MM.1S (cell line): Measurements from ENCODE around the gene TMED10.

Experiments
- DNase-seq: peaks from one replicate; pipeline ENCODE4 v3.0.0-alpha.2; 2015
- H2AFZ ChIP-seq: fragments of 300-600 bp; sonication (generic); 2 replicates; pipeline ENCODE4 v1.6.0; 2016; ENCODE audit warnings: antibody characterized with exemption, low read length
- H3F3A ChIP-seq: fragments of 300-600 bp; sonication (generic); 2 replicates; pipeline ENCODE4 v1.6.1; 2016; ENCODE audit warnings: mild to moderate bottlenecking, antibody characterized with exemption, low read length, moderate library complexity, mixed read lengths; ENCODE audit not compliant: insufficient read depth
- H3K27ac ChIP-seq: fragments of 300-600 bp; sonication (generic); 2 replicates; pipeline ENCODE4 v1.5.1; 2016; ENCODE audit warnings: mild to moderate bottlenecking, low read length
- H3K27me3 ChIP-seq: fragments of 300-600 bp; sonication (generic); replicated peaks from 2 replicates; pipeline ENCODE4 v1.6.0; 2016; ENCODE audit warnings: low read length; ENCODE audit not compliant: insufficient read depth
- H3K36me3 ChIP-seq: fragments of 300-600 bp; sonication (generic); replicated peaks from 2 replicates; pipeline ENCODE4 v1.6.1; 2016; ENCODE audit warnings: mild to moderate bottlenecking, low read length, mixed read lengths; ENCODE audit not compliant: insufficient read depth
- H3K4me1 ChIP-seq: fragments of 300-600 bp; sonication (generic); 2 replicates; pipeline ENCODE4 v1.6.1; 2016; ENCODE audit warnings: low read length, mixed read lengths
- H3K4me2 ChIP-seq: fragments of 300-600 bp; sonication (generic); 2 replicates; pipeline ENCODE4 v1.6.0; 2016; ENCODE audit warnings: low read depth, low read length
- H3K4me3 ChIP-seq: fragments of 300-600 bp; sonication (generic); 2 replicates; pipeline ENCODE4 v1.5.1; 2016; ENCODE audit warnings: low read length, mixed read lengths
- H3K79me2 ChIP-seq: fragments of 300-600 bp; sonication (generic); 2 replicates; pipeline ENCODE4 v1.6.1; 2016; ENCODE audit warnings: mixed run types, low read length, mixed read lengths
- H3K9ac ChIP-seq: fragments of 300-600 bp; sonication (generic); 2 replicates; pipeline ENCODE4 v1.6.1; 2016; ENCODE audit warnings: low read length, mixed read lengths
- H3K9me2 ChIP-seq: fragments of 300-600 bp; sonication (generic); replicated peaks from 2 replicates; pipeline ENCODE4 v1.6.1; 2016; ENCODE audit warnings: mild to moderate bottlenecking, low read length, mixed read lengths; ENCODE audit not compliant: insufficient read depth
- H3K9me3 ChIP-seq: fragments of 300-600 bp; sonication (generic); replicated peaks from 2 replicates; pipeline ENCODE4 v1.6.1; 2016; ENCODE audit warnings: mild to moderate bottlenecking, low read length, mixed read lengths; ENCODE audit not compliant: insufficient read depth
- H4K20me1 ChIP-seq: fragments of 300-600 bp; sonication (generic); 2 replicates; pipeline ENCODE4 v1.6.1; 2016; ENCODE audit warnings: mild to moderate bottlenecking, low read length, moderate library complexity, mixed read lengths; ENCODE audit not compliant: insufficient read depth
- CTCF ChIP-seq: fragments of 300-600 bp; sonication (generic); IDR thresholded peaks from 2 replicates; pipeline ENCODE4 v1.5.1; 2016; ENCODE audit warnings: antibody characterized with exemption, low read length, mixed read lengths
- EZH2 ChIP-seq: fragments of 300-600 bp; sonication (generic); optimal IDR thresholded peaks from 2 replicates; pipeline ENCODE3; 2017; ENCODE audit warnings: low read depth, mild to moderate bottlenecking, antibody characterized with exemption, low read length, mixed read lengths
- EZH2phosphoT487 ChIP-seq: fragments of 300-600 bp; sonication (generic); IDR thresholded peaks from 2 replicates; pipeline ENCODE4 v1.6.1; 2018; ENCODE audit warnings: antibody characterized with exemption, low read length

Gene TMED10

GRCh38 chr14:75222208-75222701 is 45.8 kb upstream of the TMED10 start:
- DNase-seq = no peak
- H3K79me2 ChIP-seq = no peaks in the 10 kb centered on the region
- H3K9me2 ChIP-seq = no peaks in the 10 kb centered on the region
- H3K9ac ChIP-seq = no peak overlapping the region
- no peaks in the 10 kb centered on the region for H3K27me3 ChIP-seq
- no peak overlapping the region for H3K4me2 ChIP-seq
- H3K27ac ChIP-seq = no peak overlapping the region
- no peaks in the 10 kb centered on the region for H4K20me1 ChIP-seq
- H3K4me1 ChIP-seq = peaks cover 9% of the 10 kb centered on the region; the same call in 1 of the 2 replicates
- no peaks in the 10 kb centered on the region for H3F3A ChIP-seq
- H3K36me3 ChIP-seq = no peaks in the 10 kb centered on the region
- H3K4me3 ChIP-seq = no peak overlapping the region
- TF ChIP-seq CTCF (no peak), EZH2 (no peak), EZH2phosphoT487 (no peak)
- H2AFZ ChIP-seq = no peak overlapping the region
- H3K9me3 ChIP-seq = no peaks in the 10 kb centered on the region

GRCh38 chr14:75221797-75222196 is 45.4 kb upstream of the TMED10 start:
- Histone ChIP-seq H3K79me2 (no peaks in the 10 kb centered on the region), H2AFZ (no peak overlapping the region), H3K27ac (no peak overlapping the region), H3K4me1 (peaks cover 9% of the 10 kb centered on the region; the same call in 1 of the 2 replicates), H4K20me1 (no peaks in the 10 kb centered on the region), H3K9me3 (no peaks in the 10 kb centered on the region), H3K36me3 (no peaks in the 10 kb centered on the region), H3F3A (no peaks in the 10 kb centered on the region), H3K9ac (no peak overlapping the region), H3K27me3 (no peaks in the 10 kb centered on the region), H3K4me2 (no peak overlapping the region), H3K9me2 (no peaks in the 10 kb centered on the region), H3K4me3 (no peak overlapping the region)
- DNase-seq = no peak
- no peak for TF ChIP-seq EZH2phosphoT487

GRCh38 chr14:75220156-75220555 is 43.7 kb upstream of the TMED10 start:
- H3K9me2 ChIP-seq = no peaks in the 10 kb centered on the region
- H3K36me3 ChIP-seq = no peaks in the 10 kb centered on the region
- H3K9me3 ChIP-seq = no peaks in the 10 kb centered on the region
- peaks cover 9% of the 10 kb centered on the region; the same call in 1 of the 2 replicates for H3K4me1 ChIP-seq
- no peak overlapping the region for H3K4me2 ChIP-seq
- H3K9ac ChIP-seq = no peak overlapping the region
- H3F3A ChIP-seq = no peaks in the 10 kb centered on the region
- no peaks in the 10 kb centered on the region for H4K20me1 ChIP-seq
- H3K27ac ChIP-seq = no peak overlapping the region
- H3K79me2 ChIP-seq = no peaks in the 10 kb centered on the region
- no peaks in the 10 kb centered on the region for H3K27me3 ChIP-seq
- no peak overlapping the region for H2AFZ ChIP-seq
- no peak for DNase-seq
- no peak overlapping the region for H3K4me3 ChIP-seq
- TF ChIP-seq CTCF (no peak), EZH2phosphoT487 (no peak), EZH2 (no peak)

- Histone ChIP-seq H3K27ac (no peak overlapping the region), H3K36me3 (no peaks in the 10 kb centered on the region), H3K4me3 (no peak overlapping the region), H3K9me2 (no peaks in the 10 kb centered on the region), H3K9me3 (no peaks in the 10 kb centered on the region), H3K4me2 (no peak overlapping the region), H3K9ac (no peak overlapping the region), H4K20me1 (no peaks in the 10 kb centered on the region), H3K79me2 (no peaks in the 10 kb centered on the region), H3F3A (no peaks in the 10 kb centered on the region), H2AFZ (no peak overlapping the region), H3K4me1 (no peaks in the 10 kb centered on the region), H3K27me3 (no peaks in the 10 kb centered on the region)
- DNase-seq = no peak
- TF ChIP-seq CTCF = no peak
- TF ChIP-seq EZH2phosphoT487 = no peak
- no peak for TF ChIP-seq EZH2
Measured at GRCh38 chr14:75217508-75218206, 41.2 kb upstream of the TMED10 start.
